Measurements from ENCODE around the gene PAPOLB. TPM values are rescaled to one million over a fixed set of nuclear protein-coding genes. Genes with fewer than 3 reads are reported as not detected.

Gene PAPOLB
- total and polyA plus RNA-seq, 2 of the 4 experiments (the other 2 are of a cell fraction): under 0.01 TPM; not detected in 1

DNA sequence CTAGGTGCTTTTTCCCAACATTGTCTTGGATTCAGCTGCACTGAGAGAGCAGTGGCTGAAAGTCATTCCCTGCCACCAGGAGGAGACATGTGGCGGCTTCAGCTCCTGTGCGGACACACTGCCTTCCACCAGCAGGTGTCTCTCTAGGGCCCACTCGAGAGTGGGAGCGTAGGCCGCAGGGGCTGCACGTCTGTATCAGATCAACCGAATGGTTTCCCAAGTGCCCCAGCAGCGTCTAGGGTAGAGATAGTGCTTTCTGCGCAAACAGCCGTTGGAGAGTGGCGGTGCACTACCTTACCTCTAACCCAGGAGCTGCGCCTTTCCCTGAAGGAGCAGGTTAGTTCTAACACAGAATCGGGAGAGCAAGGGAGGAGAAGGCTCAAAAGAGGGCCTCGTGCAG lies 31.7 kb downstream of the PAPOLB start:
- Histone ChIP-seq H4K20me1 (ENCODE audit: insufficient read depth, low read length) (no peaks in the 10 kb centered on the region), H2AFZ (replicated peaks; ENCODE audit: low read length, poor library complexity) (peak overlapping the region; percentile 79), H3K56ac (ENCODE audit: extremely low read depth, insufficient read depth, low read length) (no peak overlapping the region), H3K4me3 (ENCODE audit: insufficient read depth, low read depth, low read length) (no peak overlapping the region), H2AK9ac (replicated peaks; ENCODE audit: low read depth, low read length, poor library complexity) (peak overlapping the region; percentile 23), H2BK120ac (ENCODE audit: low read depth, low read length) (no peak overlapping the region), H3K9ac (ENCODE audit: low read depth, low read length) (no peak overlapping the region), H3K9me3 (ENCODE audit: control insufficient read depth, insufficient read depth, low read length) (no peaks in the 10 kb centered on the region), H3K4ac (ENCODE audit: low read depth, low read length) (no peak overlapping the region), H3K23ac (ENCODE audit: low read depth, low read length) (no peak overlapping the region), H4K91ac (ENCODE audit: insufficient read depth, low read depth, low read length) (no peak overlapping the region), H3K4me2 (ENCODE audit: low read depth, low read length) (no peak overlapping the region), H3K79me1 (ENCODE audit: low read depth in 1 of 2, low read length in 2 of 2) (no peaks in the 10 kb centered on the region), H4K8ac (ENCODE audit: low read depth in 2 of 2, low read length in 2 of 2) (no peak overlapping the region), H2BK20ac (ENCODE audit: low read depth, low read length) (no peak overlapping the region), H2BK15ac (ENCODE audit: low read depth, low read length) (no peak overlapping the region), H3K9me1 (ENCODE audit: insufficient read depth, low read length) (no peaks in the 10 kb centered on the region), H3K4me1 (ENCODE audit: control insufficient read depth, insufficient read depth, low read length) (no peaks in the 10 kb centered on the region), H3K27me3 (ENCODE audit: control insufficient read depth, insufficient read depth, low read length) (no peaks in the 10 kb centered on the region), H2BK5ac (ENCODE audit: low read depth, low read length, poor library complexity, severe bottlenecking) (no peak overlapping the region), H3K14ac (replicated peaks; ENCODE audit: low read depth, low read length) (no peak overlapping the region), H3K27ac (ENCODE audit: insufficient read depth, low read length) (no peak overlapping the region), H3K36me3 (ENCODE audit: control insufficient read depth, insufficient read depth, low read length) (no peaks in the 10 kb centered on the region), H2AK5ac (ENCODE audit: low read depth, low read length) (no peak overlapping the region), H4K5ac (ENCODE audit: low read depth, low read length) (no peak overlapping the region), H3K18ac (ENCODE audit: low read depth, low read length) (no peak overlapping the region)
- POLR2A ChIA-PET (ENCODE audit: unreplicated experiment): no interaction called here
- no TSS peak for BruUV-seq (replicated peaks)
- 76% methylated on average over 2 of the region's 14 CpGs; no CpG with 5 or more reads in 1 of the 2 experiments for WGBS, 2 experiments (ENCODE audit: extremely low coverage in 2 of 2, insufficient read length in 1 of 2)
- CTCF ChIA-PET: interaction anchor here (0.6 to 2.0 kb wide), 3 partner anchors 256 to 262 kb away, joined by 3 to 14 read pairs (median 5); no protein-coding TSS in a partner anchor
- in situ Hi-C loops (cut with MboI; ENCODE audit: low sequenced_read_pairs) (no loop called here), dilution Hi-C loops (cut with HindIII; ENCODE audit: low sequenced_read_pairs, unreplicated experiment) (no loop called here), intact Hi-C loops (cut with micrococcal nuclease) (loop anchor here (1.0 to 2.0 kb wide), 2 partner anchors 53 to 255 kb away; partner anchors contain the start of gene RADIL)
- ATAC-seq (ENCODE audit: low read depth) (peak; percentile 98), DNase-seq (peak; percentile 57)
- TF ChIP-seq, protein P1, sequence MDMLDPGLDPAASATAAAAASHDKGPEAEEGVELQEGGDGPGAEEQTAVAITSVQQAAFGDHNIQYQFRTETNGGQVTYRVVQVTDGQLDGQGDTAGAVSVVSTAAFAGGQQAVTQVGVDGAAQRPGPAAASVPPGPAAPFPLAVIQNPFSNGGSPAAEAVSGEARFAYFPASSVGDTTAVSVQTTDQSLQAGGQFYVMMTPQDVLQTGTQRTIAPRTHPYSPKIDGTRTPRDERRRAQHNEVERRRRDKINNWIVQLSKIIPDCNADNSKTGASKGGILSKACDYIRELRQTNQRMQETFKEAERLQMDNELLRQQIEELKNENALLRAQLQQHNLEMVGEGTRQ (IDR thresholded peaks at IDR 0.05; ENCODE audit: low read depth, low read length): no peak
- TF ChIP-seq, protein P2, sequence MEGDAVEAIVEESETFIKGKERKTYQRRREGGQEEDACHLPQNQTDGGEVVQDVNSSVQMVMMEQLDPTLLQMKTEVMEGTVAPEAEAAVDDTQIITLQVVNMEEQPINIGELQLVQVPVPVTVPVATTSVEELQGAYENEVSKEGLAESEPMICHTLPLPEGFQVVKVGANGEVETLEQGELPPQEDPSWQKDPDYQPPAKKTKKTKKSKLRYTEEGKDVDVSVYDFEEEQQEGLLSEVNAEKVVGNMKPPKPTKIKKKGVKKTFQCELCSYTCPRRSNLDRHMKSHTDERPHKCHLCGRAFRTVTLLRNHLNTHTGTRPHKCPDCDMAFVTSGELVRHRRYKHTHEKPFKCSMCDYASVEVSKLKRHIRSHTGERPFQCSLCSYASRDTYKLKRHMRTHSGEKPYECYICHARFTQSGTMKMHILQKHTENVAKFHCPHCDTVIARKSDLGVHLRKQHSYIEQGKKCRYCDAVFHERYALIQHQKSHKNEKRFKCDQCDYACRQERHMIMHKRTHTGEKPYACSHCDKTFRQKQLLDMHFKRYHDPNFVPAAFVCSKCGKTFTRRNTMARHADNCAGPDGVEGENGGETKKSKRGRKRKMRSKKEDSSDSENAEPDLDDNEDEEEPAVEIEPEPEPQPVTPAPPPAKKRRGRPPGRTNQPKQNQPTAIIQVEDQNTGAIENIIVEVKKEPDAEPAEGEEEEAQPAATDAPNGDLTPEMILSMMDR (conservative IDR thresholded peaks at IDR 0.05; ENCODE audit: low read depth, low read length): peak; percentile 81
- TF ChIP-seq SMC3 (IDR thresholded peaks at IDR 0.05; ENCODE audit: low read depth, low read length) (peak; percentile 59; the same call in 1 of the 2 replicates), RAD21 (IDR thresholded peaks at IDR 0.05; ENCODE audit: low read length) (peak; percentile 52)
